Esophagus squamous epithelium (tissue), 5 donors: Measurements from ENCODE around the gene MBNL2. TPM values are rescaled to one million over a fixed set of nuclear protein-coding genes. Genes with fewer than 3 reads are reported as not detected.

Experiments used
- DNase-seq: peaks from one replicate; lab custom pipeline; 2025; lab: John Stamatoyannopoulos, UW
- H3K27ac ChIP-seq, 4 donors: fragments of 200-600 bp; sonication (generic); one replicate each; pipeline ENCODE4 v1.5.1; 2016 to 2019; ENCODE audit warnings: mild to moderate bottlenecking in 1 of 4
- H3K27me3 ChIP-seq, 4 donors: fragments of 200-600 bp; sonication (generic); 1 replicate in 3 of 4; 2 replicates in 1 of 4; pipeline versions ENCODE4 v1.5.1 to v1.6.0; 2017 to 2021; ENCODE audit warnings: antibody characterized with exemption in 1 of 4
- H3K36me3 ChIP-seq, 3 donors: fragments of 200-600 bp; sonication (generic); one replicate each; pipeline ENCODE4 v1.5.1; 2016 to 2019
- H3K4me1 ChIP-seq, 3 donors: fragments of 200-600 bp; sonication (generic); one replicate each; pipeline ENCODE4 v1.5.1; 2017 to 2019
- H3K4me3 ChIP-seq, 4 donors: fragments of 200-600 bp; sonication (generic); 1 replicate in 3 of 4; 2 replicates in 1 of 4; pipeline ENCODE4 v1.5.1; 2016 to 2019; ENCODE audit warnings: mild to moderate bottlenecking in 2 of 4, moderate library complexity in 1 of 4
- H3K9me3 ChIP-seq, 3 donors: fragments of 200-600 bp; sonication (generic); one replicate each; pipeline ENCODE4 v1.5.1; 2016 to 2019
- CTCF ChIP-seq, 6 experiments: fragments of 450-650 bp in 4 of 6; fragments of 200-600 bp in 2 of 6; sonication (generic) in 2 of 6; IDR thresholded peaks; one replicate each; pipeline ENCODE4 v1.5.1; 2016 to 2019; ENCODE audit warnings: antibody characterized with exemption in 6 of 6, mild to moderate bottlenecking in 4 of 6, moderate library complexity in 4 of 6
- POLR2A ChIP-seq, 4 donors: fragments of 450-650 bp; IDR thresholded peaks; one replicate each; pipeline ENCODE4 v1.6.1; 2017; ENCODE audit warnings: antibody characterized with exemption in 4 of 4, mild to moderate bottlenecking in 4 of 4, moderate library complexity in 3 of 4
- WGBS, 2 donors: methylation state at CpG; one replicate each; pipeline ENCODE4 v1.1.5; 2018; 5-methylcytosine and 5-hydroxymethylcytosine counted together
- intact Hi-C: fragments of 100-400 bp; cut with DNase I; formaldehyde crosslinking; loops from one replicate; pipeline ENCODE4 v1.15.0; 2022
- total RNA-seq, 4 donors: library from RNA; depleted of rRNA; stranded (reverse); fragments of >200 nt; gene quantifications; one replicate each; pipeline ENCODE4 v1.1.0, GENCODE V29; 2016
- donor health status: DM: yes; HTN: yes; CAD: no.

The MBNL2 gene
- total RNA-seq, 4 donors from 2014 or later = 18.3 to 58.7 (median 29.7) TPM

- 100% methylated on average over 1 of the region's 3 CpGs for WGBS, 2 donors
- no peaks in the 10 kb centered on the region for H3K36me3 ChIP-seq
- H3K27me3 ChIP-seq = no peaks in the 10 kb centered on the region
- no peak overlapping the region for H3K4me3 ChIP-seq
- no peak for TF ChIP-seq POLR2A (IDR thresholded peaks at IDR 0.05)
- TF ChIP-seq CTCF (IDR thresholded peaks at IDR 0.05) = no peak
- peaks cover 0 to 8% (median 5%) of the 10 kb centered on the region in 3 donors for H3K4me1 ChIP-seq
- no peak for DNase-seq
- H3K27ac ChIP-seq = no peak overlapping the region
- intact Hi-C loops = loop anchor here (5.0 kb wide), 1 partner anchor 98 kb away; no protein-coding TSS in a partner anchor
- no peaks in the 10 kb centered on the region for H3K9me3 ChIP-seq
Measured at GRCh38 chr13:97214921-97215320, 7.2 kb upstream of the MBNL2 start.

- no peak overlapping the region for H3K27ac ChIP-seq
- no peak for DNase-seq
- no peak overlapping the region for H3K4me3 ChIP-seq
- peaks cover 0 to 12% (median 8%) of the 10 kb centered on the region in 3 donors for H3K4me1 ChIP-seq
- no peaks in the 10 kb centered on the region for H3K27me3 ChIP-seq
- intact Hi-C loops = no loop called here
- H3K36me3 ChIP-seq = no peaks in the 10 kb centered on the region
- no peaks in the 10 kb centered on the region for H3K9me3 ChIP-seq
- WGBS, 2 donors = 68 to 80% methylated on average over 2 of the region's 2 CpGs
- TF ChIP-seq POLR2A (IDR thresholded peaks at IDR 0.05) (no peak), CTCF (IDR thresholded peaks at IDR 0.05) (no peak)
Measured at GRCh38 chr13:97215325-97215724, 6.8 kb upstream of the MBNL2 start.

- Histone ChIP-seq H3K27me3 (no peaks in the 10 kb centered on the region), H3K27ac (peak overlapping the region in 2 of 4 donors; percentile 14 to 90), H3K4me3 (no peak overlapping the region), H3K4me1 (peaks cover 4 to 30% (median 22%) of the 10 kb centered on the region in 3 donors), H3K9me3 (no peaks in the 10 kb centered on the region), H3K36me3 (no peaks in the 10 kb centered on the region)
- 84 to 86% methylated on average over 2 of the region's 2 CpGs for WGBS, 2 donors
- TF ChIP-seq CTCF (IDR thresholded peaks at IDR 0.05) (no peak), POLR2A (IDR thresholded peaks at IDR 0.05) (no peak)
- intact Hi-C loops = no loop called here
- DNase-seq = no peak
Measured at GRCh38 chr13:97219226-97219625, 2.9 kb upstream of the MBNL2 start.

GRCh38 chr13:97220151-97220900, 1.8 kb upstream of the MBNL2 start:
- Histone ChIP-seq H3K9me3 (no peaks in the 10 kb centered on the region), H3K27ac (peak overlapping the region in 3 of 4 donors; percentile 40 to 93 (median 90)), H3K4me3 (no peak overlapping the region), H3K36me3 (no peaks in the 10 kb centered on the region), H3K4me1 (peaks cover 4 to 41% (median 28%) of the 10 kb centered on the region in 3 donors), H3K27me3 (no peaks in the 10 kb centered on the region)
- 27 to 42% methylated on average over 3 of the region's 3 CpGs for WGBS, 2 donors
- TF ChIP-seq POLR2A (IDR thresholded peaks at IDR 0.05) (no peak), CTCF (IDR thresholded peaks at IDR 0.05) (no peak)
- no peak for DNase-seq
- intact Hi-C loops = loop anchor here (5.0 kb wide), 1 partner anchor 122 kb away; no protein-coding TSS in a partner anchor

GRCh38 chr13:97221046-97221445, 1.1 kb upstream of the MBNL2 start:
- no peak for TF ChIP-seq POLR2A (IDR thresholded peaks at IDR 0.05)
- TF ChIP-seq CTCF (IDR thresholded peaks at IDR 0.05) = no peak
- 77 to 83% methylated on average over 2 of the region's 2 CpGs for WGBS, 2 donors
- Histone ChIP-seq H3K9me3 (no peaks in the 10 kb centered on the region), H3K27ac (peak overlapping the region; percentile 86 to 94 (median 92)), H3K4me3 (no peak overlapping the region), H3K4me1 (peaks cover 12 to 48% (median 35%) of the 10 kb centered on the region in 3 donors), H3K36me3 (no peaks in the 10 kb centered on the region), H3K27me3 (no peaks in the 10 kb centered on the region)
- no peak for DNase-seq
- intact Hi-C loops = loop anchor here (5.0 kb wide), 1 partner anchor 121 kb away; no protein-coding TSS in a partner anchor
